Stomach (tissue), 9 donors: ENCODE results near the gene RERE. TPM values are rescaled to one million over a fixed set of nuclear protein-coding genes. Genes with fewer than 3 reads are reported as not detected.
"Not testable (repeated sequence)": the region's sequence is repeated elsewhere in the genome, so short reads cannot be mapped to it uniquely, and the experiment has no call there.

Source experiments
- DNase-seq, 2 donors: peaks; one replicate each; pipeline versions ENCODE4 v3.0.0 to v3.0.0-alpha.2; 2013 to 2019
- H3K27ac ChIP-seq, 5 donors: fragments of 200-600 bp in 4 of 5; sonication (generic) in 4 of 5; one replicate each; pipeline ENCODE4 v1.5.1; 2013 to 2019; ENCODE audit warnings: mild to moderate bottlenecking in 1 of 5, moderate library complexity in 1 of 5
- H3K27me3 ChIP-seq, 3 donors: fragments of 200-600 bp; sonication (generic); one replicate each; pipeline ENCODE4 v1.5.1; 2017 to 2019; ENCODE audit warnings: mixed run types in 1 of 3
- H3K36me3 ChIP-seq, 4 donors: fragments of 200-600 bp; sonication (generic); 1 replicate in 3 of 4; 2 replicates in 1 of 4; pipeline ENCODE4 v1.5.1; 2016 to 2019
- H3K4me1 ChIP-seq, 4 donors: fragments of 200-600 bp; sonication (generic); one replicate each; pipeline ENCODE4 v1.5.1; 2016 to 2019
- H3K4me3 ChIP-seq, 4 donors: fragments of 200-600 bp; sonication (generic) in 3 of 4; one replicate each; pipeline ENCODE4 v1.5.1; 2016 to 2019; ENCODE audit warnings: mild to moderate bottlenecking in 1 of 4
- H3K9me3 ChIP-seq, 4 donors: fragments of 200-600 bp; sonication (generic); one replicate each; pipeline ENCODE4 v1.5.1; 2016 to 2019
- EP300 ChIP-seq: sonication (generic); formaldehyde crosslinking; IDR thresholded peaks from one replicate; pipeline ENCODE4 v1.6.1; 2017; ENCODE audit warnings: antibody characterized with exemption
- POLR2A ChIP-seq, 4 donors: fragments of 450-650 bp; IDR thresholded peaks; one replicate each; pipeline ENCODE4 v1.6.1; 2016; ENCODE audit warnings: antibody characterized with exemption in 4 of 4, control low read depth in 2 of 4, mild to moderate bottlenecking in 1 of 4, moderate library complexity in 1 of 4
- POLR2AphosphoS5 ChIP-seq, 3 donors: sonication (generic); formaldehyde crosslinking; IDR thresholded peaks; one replicate each; pipeline ENCODE4 v1.6.1; 2016; ENCODE audit warnings: antibody characterized with exemption in 3 of 3
- WGBS, 5 donors: extraction: QIAGEN DNeasy Blood & Tissue Kit in 3 of 5; methylation state at CpG; one replicate each; pipeline versions ENCODE4 v1.1.5 to v1.1.7; 2013 to 2018; 5-methylcytosine and 5-hydroxymethylcytosine counted together
- intact Hi-C: fragments of 100-400 bp; cut with DNase I; formaldehyde crosslinking; loops from one replicate; pipeline ENCODE4 v1.15.1; 2023; ENCODE audit warnings: low total_unique reads
- polyA plus RNA-seq, 3 donors: library from polyadenylated mRNA; stranded (reverse); fragments of 200-250 nt; gene quantifications; one replicate each; pipeline ENCODE4 v1.2.3, GENCODE V29; 2013
- total RNA-seq, 5 donors: library from RNA; depleted of rRNA; stranded (reverse); fragments of >200 nt; gene quantifications; one replicate each; pipeline versions ENCODE4 v1.1.0 to v1.2.3, GENCODE V29; 2014 to 2016
- TF ChIP-seq, protein P1 (sequence below), 7 experiments: fragments of 450-650 bp in 4 of 7; fragments of 200-600 bp in 3 of 7; sonication (generic) in 3 of 7; IDR thresholded peaks; one replicate each; pipeline ENCODE4 v1.5.1; 2016 to 2019; ENCODE audit warnings: antibody characterized with exemption in 7 of 7, control low read depth in 2 of 7, mild to moderate bottlenecking in 1 of 7
- donor health status: healthy with polysubstance abuse.
- donor health status: Bipolar disorder and iron deficiency.
- donor health status: healthy.

Gene RERE
- total and polyA plus RNA-seq, 8 donors, result 15.6 to 198 (median 79.3) TPM

DNA sequence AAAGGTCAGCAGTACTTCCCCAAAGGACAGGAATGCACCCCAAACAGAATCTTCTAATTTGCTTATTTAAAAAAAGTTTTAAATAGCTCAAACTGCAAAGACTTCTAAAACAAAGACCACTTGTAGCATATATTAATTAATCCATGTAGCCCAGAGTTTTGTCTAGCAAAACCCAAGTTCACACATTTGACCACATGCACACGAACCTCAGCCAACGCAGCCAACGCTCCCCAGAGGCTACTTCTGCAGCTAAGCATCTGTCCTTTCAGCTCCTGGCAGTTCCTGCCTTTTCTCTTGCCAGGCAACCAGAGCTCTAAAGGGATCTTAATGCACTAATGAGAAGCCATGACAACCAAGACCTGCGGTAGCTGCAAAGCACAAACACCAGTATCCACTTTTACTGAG is 89.6 kb downstream of the RERE start:
- intact Hi-C loops, result no loop called here
- Histone ChIP-seq H3K4me1 (peaks cover 0 to 46% (median 25%) of the 10 kb centered on the region in 4 donors), H3K27ac (no peak overlapping the region), H3K27me3 (no peaks in the 10 kb centered on the region), H3K9me3 (peaks cover 0 to 14% (median 6%) of the 10 kb centered on the region in 4 donors), H3K36me3 (no peaks in the 10 kb centered on the region), H3K4me3 (no peak overlapping the region)
- 35 to 63% (median 53%) methylated on average over 4 of the region's 4 CpGs for WGBS, 5 donors
- TF ChIP-seq POLR2A (IDR thresholded peaks at IDR 0.05) (no peak), EP300 (no peak), POLR2AphosphoS5 (IDR thresholded peaks at IDR 0.05) (no peak)
- TF ChIP-seq, protein P1, sequence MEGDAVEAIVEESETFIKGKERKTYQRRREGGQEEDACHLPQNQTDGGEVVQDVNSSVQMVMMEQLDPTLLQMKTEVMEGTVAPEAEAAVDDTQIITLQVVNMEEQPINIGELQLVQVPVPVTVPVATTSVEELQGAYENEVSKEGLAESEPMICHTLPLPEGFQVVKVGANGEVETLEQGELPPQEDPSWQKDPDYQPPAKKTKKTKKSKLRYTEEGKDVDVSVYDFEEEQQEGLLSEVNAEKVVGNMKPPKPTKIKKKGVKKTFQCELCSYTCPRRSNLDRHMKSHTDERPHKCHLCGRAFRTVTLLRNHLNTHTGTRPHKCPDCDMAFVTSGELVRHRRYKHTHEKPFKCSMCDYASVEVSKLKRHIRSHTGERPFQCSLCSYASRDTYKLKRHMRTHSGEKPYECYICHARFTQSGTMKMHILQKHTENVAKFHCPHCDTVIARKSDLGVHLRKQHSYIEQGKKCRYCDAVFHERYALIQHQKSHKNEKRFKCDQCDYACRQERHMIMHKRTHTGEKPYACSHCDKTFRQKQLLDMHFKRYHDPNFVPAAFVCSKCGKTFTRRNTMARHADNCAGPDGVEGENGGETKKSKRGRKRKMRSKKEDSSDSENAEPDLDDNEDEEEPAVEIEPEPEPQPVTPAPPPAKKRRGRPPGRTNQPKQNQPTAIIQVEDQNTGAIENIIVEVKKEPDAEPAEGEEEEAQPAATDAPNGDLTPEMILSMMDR (IDR thresholded peaks at IDR 0.05), result no peak
- peak in 1 of 2 donors; percentile 68 for DNase-seq

- not testable (repeated sequence) for H3K36me3 ChIP-seq
These were observed 90.1 kb downstream of the RERE start for GRCh38 chr1:8727316-8727715.

GRCh38 chr1:8726801-8727186 is 90.6 kb downstream of the RERE start:
- intact Hi-C loops, H3K27me3 ChIP-seq, DNase-seq, H3K36me3 ChIP-seq, H3K4me3 ChIP-seq: not testable (repeated sequence)
- peaks cover 3 to 55% (median 28%) of the 10 kb centered on the region in 4 donors for H3K4me1 ChIP-seq
- 51 to 64% (median 55%) methylated on average over 7 of the region's 7 CpGs for WGBS, 5 donors
- H3K27ac ChIP-seq, result peak overlapping the region in 1 of 5 donors; percentile 20
- H3K9me3 ChIP-seq, result peaks cover 0 to 10% (median 4%) of the 10 kb centered on the region in 4 donors
- TF ChIP-seq, protein P1 (IDR thresholded peaks at IDR 0.05), result peak in 1 of 7 experiments; percentile 26

More at GRCh38 chr1:8727316-8727715, 90.1 kb downstream of the RERE start:
- Histone ChIP-seq H3K4me1 (peaks cover 0 to 51% (median 28%) of the 10 kb centered on the region in 4 donors), H3K9me3 (peaks cover 0 to 14% (median 6%) of the 10 kb centered on the region in 4 donors), H3K27ac (peak overlapping the region in 1 of 5 donors; percentile 20)
- H3K4me3 ChIP-seq, H3K27me3 ChIP-seq, intact Hi-C loops, DNase-seq: not testable (repeated sequence)
- 91 to 95% (median 92%) methylated on average over 14 of the region's 14 CpGs for WGBS, 5 donors

GRCh38 chr1:8723010-8723409 is 94.4 kb downstream of the RERE start:
- Histone ChIP-seq H3K4me1 (peaks cover 5 to 59% (median 31%) of the 10 kb centered on the region in 4 donors), H3K9me3 (no peaks in the 10 kb centered on the region), H3K27ac (peak overlapping the region in 1 of 5 donors; percentile 25), H3K27me3 (no peaks in the 10 kb centered on the region), H3K4me3 (no peak overlapping the region), H3K36me3 (no peaks in the 10 kb centered on the region)
- DNase-seq, result no peak
- WGBS, 5 donors, result 21 to 43% (median 35%) methylated on average over 2 of the region's 2 CpGs
- no peak for TF ChIP-seq POLR2AphosphoS5 (IDR thresholded peaks at IDR 0.05)
- TF ChIP-seq, protein P1 (IDR thresholded peaks at IDR 0.05), result no peak
- no peak for TF ChIP-seq EP300
- no peak for TF ChIP-seq POLR2A (IDR thresholded peaks at IDR 0.05)
- intact Hi-C loops, result no loop called here

- H3K36me3 ChIP-seq, result no peaks in the 10 kb centered on the region
- peaks cover 5 to 57% (median 32%) of the 10 kb centered on the region in 4 donors for H3K4me1 ChIP-seq
- H3K27ac ChIP-seq, result no peak overlapping the region
- no peaks in the 10 kb centered on the region for H3K27me3 ChIP-seq
- no peak overlapping the region for H3K4me3 ChIP-seq
- no peaks in the 10 kb centered on the region for H3K9me3 ChIP-seq
- TF ChIP-seq, protein P1 (IDR thresholded peaks at IDR 0.05), result no peak
- no peak for TF ChIP-seq POLR2A (IDR thresholded peaks at IDR 0.05)
- no peak for TF ChIP-seq POLR2AphosphoS5 (IDR thresholded peaks at IDR 0.05)
- no peak for TF ChIP-seq EP300
- 86 to 93% (median 91%) methylated on average over 3 of the region's 3 CpGs for WGBS, 5 donors
- intact Hi-C loops, result no loop called here
- DNase-seq, result no peak
These were observed 95.1 kb downstream of the RERE start for GRCh38 chr1:8722366-8722765.
